NCI-H774 (cell line): ENCODE measurements around the gene ATP9B.

Experiments used
- DNase-seq: peaks from one replicate; lab custom pipeline; 2025; lab: John Stamatoyannopoulos, UW

Gene ATP9B

DNA sequence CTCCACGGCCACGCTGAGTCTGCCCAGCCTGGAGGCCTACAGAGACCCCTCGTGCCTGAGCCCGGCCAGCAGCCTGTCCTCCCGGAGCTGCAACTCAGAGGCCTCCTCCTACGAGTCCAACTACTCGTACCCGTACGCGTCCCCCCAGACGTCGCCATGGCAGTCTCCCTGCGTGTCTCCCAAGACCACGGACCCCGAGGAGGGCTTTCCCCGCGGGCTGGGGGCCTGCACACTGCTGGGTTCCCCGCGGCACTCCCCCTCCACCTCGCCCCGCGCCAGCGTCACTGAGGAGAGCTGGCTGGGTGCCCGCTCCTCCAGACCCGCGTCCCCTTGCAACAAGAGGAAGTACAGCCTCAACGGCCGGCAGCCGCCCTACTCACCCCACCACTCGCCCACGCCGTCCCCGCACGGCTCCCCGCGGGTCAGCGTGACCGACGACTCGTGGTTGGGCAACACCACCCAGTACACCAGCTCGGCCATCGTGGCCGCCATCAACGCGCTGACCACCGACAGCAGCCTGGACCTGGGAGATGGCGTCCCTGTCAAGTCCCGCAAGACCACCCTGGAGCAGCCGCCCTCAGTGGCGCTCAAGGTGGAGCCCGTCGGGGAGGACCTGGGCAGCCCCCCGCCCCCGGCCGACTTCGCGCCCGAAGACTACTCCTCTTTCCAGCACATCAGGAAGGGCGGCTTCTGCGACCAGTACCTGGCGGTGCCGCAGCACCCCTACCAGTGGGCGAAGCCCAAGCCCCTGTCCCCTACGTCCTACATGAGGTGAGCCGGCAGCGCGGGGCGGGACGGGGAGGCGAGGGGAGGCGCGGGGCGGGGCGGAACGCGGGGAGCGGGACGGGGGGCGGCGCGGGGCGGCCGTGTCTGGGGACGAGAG lies 341.8 kb downstream of the ATP9B start:
- DNase-seq: no peak

DNA sequence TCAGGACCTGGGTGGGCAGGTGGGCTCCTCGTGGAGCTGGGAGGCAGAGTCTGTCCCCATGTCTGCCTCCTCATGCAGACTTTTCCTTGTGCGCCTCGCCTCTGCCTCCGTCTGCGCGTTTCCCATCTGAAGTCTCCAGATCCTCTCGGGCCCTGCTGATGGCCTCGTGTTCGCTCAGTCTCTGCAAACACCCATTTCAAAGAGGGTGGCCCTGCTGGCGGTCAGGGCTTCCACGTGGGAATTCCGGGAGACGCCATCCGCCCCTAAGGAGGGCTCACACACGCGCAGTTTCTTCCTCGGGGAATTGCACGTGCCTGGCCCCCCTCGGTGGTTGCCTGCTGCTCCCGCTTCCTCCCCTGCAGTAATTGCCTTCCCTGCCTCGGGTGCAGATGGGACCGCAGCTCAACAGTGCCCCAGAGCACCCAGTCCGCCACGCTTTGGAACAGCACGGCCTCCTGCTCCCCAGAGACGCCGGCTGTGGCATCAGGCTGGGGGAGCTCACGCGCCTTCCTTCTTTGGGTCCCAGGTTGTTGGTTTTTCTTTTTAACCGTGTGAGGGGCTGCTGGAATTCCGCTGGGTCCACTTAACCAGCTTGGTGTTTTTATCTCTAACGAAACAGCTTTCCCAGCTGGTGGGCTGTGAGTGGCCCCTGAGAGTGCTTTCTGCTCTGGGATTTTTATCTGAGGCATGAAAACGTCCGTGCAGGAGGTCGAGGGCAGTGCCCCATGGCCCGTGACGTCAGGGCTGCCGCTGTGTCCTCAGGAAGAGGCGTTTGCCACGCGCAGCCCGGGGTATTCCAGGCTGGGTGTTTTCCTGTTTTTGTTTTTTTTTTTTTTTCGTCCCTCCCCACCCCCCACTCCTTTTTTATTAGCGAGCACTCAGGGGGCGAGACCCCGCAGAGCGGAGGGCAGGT lies 342.7 kb downstream of the ATP9B start:
- no peak for DNase-seq

DNA sequence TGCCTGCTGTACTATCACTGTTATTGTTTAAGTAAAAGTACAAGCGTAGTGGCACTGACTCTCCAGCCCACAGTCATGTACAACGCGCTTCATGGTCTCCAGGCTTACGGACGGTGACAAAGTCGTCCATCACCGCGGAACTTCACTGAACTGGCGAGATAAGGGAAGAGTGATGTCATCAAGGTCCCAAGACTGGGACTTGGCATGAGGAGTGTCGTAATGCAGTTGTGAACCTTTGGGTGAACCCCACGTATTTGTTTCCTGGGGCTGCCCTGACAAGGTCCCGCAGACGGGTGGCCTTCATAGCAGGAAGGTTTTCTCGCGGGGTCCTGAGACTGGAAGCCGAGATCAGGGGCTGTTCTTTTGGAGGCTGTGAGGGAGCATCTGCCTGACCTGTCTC lies 343.8 kb downstream of the ATP9B start:
- DNase-seq: no peak

DNA sequence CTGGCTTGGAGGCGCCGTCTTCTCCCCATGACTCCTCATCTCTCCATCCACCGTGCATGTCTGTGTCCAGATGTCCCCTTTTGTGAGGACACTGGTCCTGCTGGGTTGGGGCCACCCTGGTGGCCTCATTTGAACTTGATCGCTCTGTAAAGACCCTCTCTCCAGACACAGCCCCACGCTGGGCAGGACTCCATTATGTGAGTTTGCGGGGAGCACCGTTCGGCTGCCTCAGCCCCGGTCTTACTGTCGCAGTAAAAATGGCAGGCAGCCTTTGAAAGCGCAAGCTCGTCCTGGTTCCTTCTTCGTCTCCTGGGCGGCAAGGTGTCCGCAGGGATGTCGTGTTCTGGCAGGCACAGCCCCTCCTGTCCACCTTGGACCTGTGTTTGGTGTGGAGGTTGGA lies 344.2 kb downstream of the ATP9B start:
- DNase-seq: no peak

GRCh38 chr18:79413901-79414300 lies 344.7 kb downstream of the ATP9B start:
- DNase-seq: no peak

DNA sequence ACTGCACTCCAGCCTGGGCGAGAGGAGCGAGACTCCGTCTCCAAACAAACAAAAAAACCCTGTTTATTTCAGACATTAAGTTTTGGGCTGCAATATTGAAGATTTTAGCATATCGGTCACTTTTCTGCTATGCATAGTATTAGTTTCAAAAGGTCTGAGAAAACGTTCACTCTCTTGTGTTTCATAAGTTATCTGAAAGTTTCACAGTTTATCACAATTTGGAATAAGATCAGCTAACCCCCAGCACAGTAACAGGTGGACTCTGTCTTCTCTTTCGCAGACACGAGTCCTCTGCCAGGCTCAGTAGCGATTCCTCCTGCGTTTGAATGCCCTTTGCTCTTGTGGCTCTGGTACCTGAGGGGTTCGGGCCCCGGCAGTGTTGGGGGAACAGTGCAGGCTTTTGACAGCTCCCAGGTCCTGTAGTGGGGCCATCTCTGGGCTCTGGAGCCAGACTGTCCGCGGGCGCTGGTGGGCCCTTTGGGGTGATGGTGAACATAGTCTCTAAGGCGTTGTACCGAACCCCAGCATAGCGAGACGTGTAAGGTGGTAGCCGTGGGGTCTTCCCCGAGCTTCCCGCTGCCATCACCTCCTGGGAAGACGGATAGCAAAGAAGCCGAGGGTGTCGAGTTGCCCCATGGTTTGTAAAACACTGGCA lies 347.0 kb downstream of the ATP9B start:
- DNase-seq: no peak

DNA sequence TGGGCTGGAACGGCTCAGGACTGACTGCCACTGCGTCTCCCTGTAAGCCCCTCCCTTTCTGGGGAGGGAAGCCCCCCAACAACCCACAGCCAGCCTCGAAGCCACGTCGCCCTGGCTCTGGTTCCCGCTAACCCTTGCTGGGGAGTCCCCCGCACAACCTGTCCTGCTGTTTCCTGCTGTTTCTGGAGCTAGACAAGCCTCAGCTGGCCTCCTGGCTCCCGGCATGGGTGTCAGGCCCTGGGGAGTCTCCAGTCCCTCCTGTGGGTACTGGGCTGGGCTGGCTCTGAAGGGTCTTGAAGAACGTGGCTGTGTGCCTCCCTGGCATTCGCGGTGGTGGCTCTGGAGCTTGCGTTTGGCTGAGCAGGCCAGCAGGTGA lies 347.5 kb downstream of the ATP9B start:
- DNase-seq: no peak

DNA sequence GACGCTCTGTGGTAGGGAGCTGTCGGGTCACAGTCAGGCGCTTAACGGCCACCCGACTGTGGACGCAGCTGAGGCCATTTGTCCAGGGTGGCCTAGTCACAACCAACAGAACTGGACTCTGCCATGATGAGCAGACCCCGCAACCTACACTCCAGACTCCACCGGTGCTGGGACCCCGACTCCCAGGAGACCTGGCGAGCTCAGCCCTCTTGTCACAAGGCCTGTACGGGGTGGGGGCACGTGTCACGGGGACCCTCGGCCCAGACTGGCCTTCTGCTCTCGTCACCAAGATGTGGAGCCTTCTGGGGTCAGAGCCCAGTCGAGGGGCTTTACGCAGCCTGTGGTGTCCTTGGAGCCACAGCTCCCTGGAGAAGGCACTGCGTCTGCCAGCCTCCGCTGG lies 349.0 kb downstream of the ATP9B start:
- no peak for DNase-seq

GRCh38 chr18:79418642-79419041 lies 349.4 kb downstream of the ATP9B start:
- no peak for DNase-seq

GRCh38 chr18:79420033-79420745 lies 351.0 kb downstream of the ATP9B start:
- DNase-seq: no peak

- DNase-seq: no peak
These were observed 352.2 kb downstream of the ATP9B start for GRCh38 chr18:79421275-79421857.

- no peak for DNase-seq
These were observed 353.0 kb downstream of the ATP9B start for GRCh38 chr18:79422022-79422782.

DNA sequence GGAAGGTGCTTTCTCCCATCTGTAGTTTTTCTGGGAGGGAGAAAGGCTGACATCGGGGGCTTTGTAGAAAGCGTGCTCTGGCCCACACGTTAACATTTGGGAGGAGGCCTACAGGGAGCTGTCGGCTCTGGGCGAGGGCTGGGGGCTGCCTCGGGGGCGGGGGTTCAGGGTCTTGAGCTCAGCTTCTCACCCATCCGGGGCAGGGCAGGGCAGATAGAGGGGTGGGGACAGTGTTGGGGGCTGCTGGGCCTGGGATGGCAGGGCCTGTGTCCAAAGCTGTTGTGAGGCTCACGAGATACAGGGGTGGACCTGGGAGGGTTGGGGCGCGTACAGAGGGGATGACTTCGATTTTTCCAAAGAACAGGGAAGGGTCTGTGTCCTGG lies 353.6 kb downstream of the ATP9B start:
- DNase-seq: no peak

GRCh38 chr18:79423211-79424007 lies 354.2 kb downstream of the ATP9B start:
- DNase-seq: no peak

- DNase-seq: no peak
These were observed 354.9 kb downstream of the ATP9B start for GRCh38 chr18:79424008-79424565.

DNA sequence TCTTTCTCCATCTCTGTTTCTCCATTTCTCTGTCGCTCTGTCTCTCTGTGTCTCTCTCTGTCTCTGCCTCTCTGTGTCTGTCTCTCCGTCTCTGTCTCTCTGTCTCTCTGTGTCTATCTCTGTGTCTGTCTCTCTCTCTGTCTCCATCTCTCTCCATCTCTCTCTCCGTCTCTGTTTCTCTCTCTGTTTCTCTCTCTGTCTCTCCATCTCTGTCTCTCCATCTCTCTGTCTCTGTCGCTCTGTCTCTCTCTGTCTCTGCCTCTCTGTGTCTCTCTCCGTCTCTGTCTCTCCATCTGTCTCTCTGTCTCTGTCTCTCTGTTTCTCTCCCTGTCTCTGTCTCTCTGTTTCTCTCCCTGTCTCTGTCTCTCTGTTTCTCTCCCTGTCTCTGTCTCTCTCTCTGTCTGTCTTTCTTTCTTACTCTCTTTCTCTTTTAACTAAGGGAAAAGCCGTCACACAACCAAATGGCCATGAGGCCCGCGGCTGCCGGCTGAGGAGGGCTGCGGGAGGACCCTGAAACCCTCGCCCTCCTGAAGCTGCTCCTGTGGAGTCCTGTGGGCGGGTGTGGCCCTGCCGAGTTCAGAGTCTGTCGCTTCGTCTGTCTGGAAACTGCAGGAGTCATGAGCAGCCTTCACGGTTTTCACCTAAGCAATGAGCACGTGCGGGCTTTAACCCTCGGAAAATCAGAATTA lies 355.8 kb downstream of the ATP9B start:
- no peak for DNase-seq

- DNase-seq: no peak
These were observed 356.3 kb downstream of the ATP9B start for GRCh38 chr18:79425569-79425886.

- no peak for DNase-seq
These were observed 357.4 kb downstream of the ATP9B start for GRCh38 chr18:79426376-79427300.
